Lower leg skin (tissue), 4 donors: Measurements from ENCODE around the gene SKOR2. TPM values are rescaled to one million over a fixed set of nuclear protein-coding genes. Genes with fewer than 3 reads are reported as not detected.

Experiments used
- DNase-seq, 2 donors: peaks; one replicate each; pipeline ENCODE4 v3.0.0-alpha.2; 2019; ENCODE audit warnings: low spot score in 2 of 2
- H3K4me3 ChIP-seq: fragments of 200-600 bp; sonication (generic); 2 replicates; pipeline ENCODE4 v1.5.1; 2017; ENCODE audit warnings: mild to moderate bottlenecking, low read depth; ENCODE audit not compliant: poor library complexity, severe bottlenecking
- CTCF ChIP-seq, 3 donors: fragments of 450-650 bp; IDR thresholded peaks; one replicate each; pipeline ENCODE4 v1.5.1; 2016; ENCODE audit warnings: antibody characterized with exemption in 3 of 3, mild to moderate bottlenecking in 3 of 3, moderate library complexity in 2 of 3
- POLR2A ChIP-seq, 2 donors: fragments of 450-650 bp; IDR thresholded peaks; one replicate each; pipeline ENCODE4 v1.6.1; 2016 to 2017; ENCODE audit warnings: antibody characterized with exemption in 2 of 2, mild to moderate bottlenecking in 1 of 2, moderate library complexity in 1 of 2
- WGBS, 2 donors: methylation state at CpG; one replicate each; pipeline ENCODE4 v1.1.5; 2018; 5-methylcytosine and 5-hydroxymethylcytosine counted together
- intact Hi-C: fragments of 100-400 bp; cut with DNase I; formaldehyde crosslinking; loops from one replicate; pipeline ENCODE4 v1.15.0; 2023; ENCODE audit warnings: low total_unique reads
- total RNA-seq, 4 donors: library from RNA; depleted of rRNA; stranded (reverse); fragments of >200 nt; gene quantifications; one replicate each; pipeline ENCODE4 v1.1.0, GENCODE V29; 2016

SKOR2 gene
- total RNA-seq, 4 donors from 2014 or later: not detected

GRCh38 chr18:47247416-47248114, 3.9 kb downstream of the SKOR2 start:
- no peak for TF ChIP-seq CTCF (IDR thresholded peaks at IDR 0.05)
- TF ChIP-seq POLR2A (IDR thresholded peaks at IDR 0.05): no peak
- WGBS, 2 donors: 3 to 6% methylated on average over 37 to 41 of the region's 90 CpGs
- no peak overlapping the region for H3K4me3 ChIP-seq
- DNase-seq: no peak
- intact Hi-C loops: no loop called here

GRCh38 chr18:47247036-47247415, 4.4 kb downstream of the SKOR2 start:
- DNase-seq: no peak
- no peak overlapping the region for H3K4me3 ChIP-seq
- 2 to 5% methylated on average over 12 to 18 of the region's 47 CpGs for WGBS, 2 donors
- intact Hi-C loops: no loop called here
- TF ChIP-seq POLR2A (IDR thresholded peaks at IDR 0.05): no peak
- TF ChIP-seq CTCF (IDR thresholded peaks at IDR 0.05): no peak

- H3K4me3 ChIP-seq: no peak overlapping the region
- intact Hi-C loops: no loop called here
- TF ChIP-seq CTCF (IDR thresholded peaks at IDR 0.05) (no peak), POLR2A (IDR thresholded peaks at IDR 0.05) (no peak)
- 5 to 6% methylated on average over 19 to 38 of the region's 47 CpGs for WGBS, 2 donors
- no peak for DNase-seq
Measured at GRCh38 chr18:47246027-47246971, 5.2 kb downstream of the SKOR2 start.

- H3K4me3 ChIP-seq: no peak overlapping the region
- intact Hi-C loops: no loop called here
- no peak for DNase-seq
- 12 to 15% methylated on average over 4 of the region's 4 CpGs for WGBS, 2 donors
- TF ChIP-seq POLR2A (IDR thresholded peaks at IDR 0.05): no peak
- no peak for TF ChIP-seq CTCF (IDR thresholded peaks at IDR 0.05)
Measured at GRCh38 chr18:47244086-47244485, 7.4 kb downstream of the SKOR2 start.

GRCh38 chr18:47235096-47235495, 16.4 kb downstream of the SKOR2 start:
- intact Hi-C loops: loop anchor here (5.0 kb wide), 1 partner anchor 1348 kb away; no protein-coding TSS in a partner anchor
- no peak for DNase-seq
- WGBS, 2 donors: 85 to 88% methylated on average over 4 of the region's 4 CpGs
- no peak overlapping the region for H3K4me3 ChIP-seq
- TF ChIP-seq POLR2A (IDR thresholded peaks at IDR 0.05) (no peak), CTCF (IDR thresholded peaks at IDR 0.05) (no peak)
